Aorta (tissue), 5 donors: ENCODE measurements around the gene RELB. TPM values are rescaled to one million over a fixed set of nuclear protein-coding genes. Genes with fewer than 3 reads are reported as not detected.
A peak's percentile ranks its signal among the peaks of the same experiment; 100 is the strongest.
"Not testable (repeated sequence)": the region's sequence is repeated elsewhere in the genome, so short reads cannot be mapped to it uniquely, and the experiment has no call there.

Experiments used
- ATAC-seq: fragments of 200-7000 bp; cut with Tn5 transposase; one replicate; pipeline ENCODE4 v1.9.1; 2022; ENCODE audit warnings: moderate library complexity; ENCODE audit not compliant: low FRiP score
- DNase-seq, 2 donors: peaks; one replicate each; pipeline ENCODE4 v3.0.0-alpha.2; 2020
- H3K27ac ChIP-seq, 2 donors: one replicate each; pipeline ENCODE4 v1.5.1; 2013; ENCODE audit warnings: low read length in 2 of 2, mild to moderate bottlenecking in 2 of 2, moderate library complexity in 2 of 2, control low read depth in 1 of 2, inconsistent platforms in 1 of 2, low read depth in 1 of 2
- H3K27me3 ChIP-seq, 2 donors: one replicate each; pipeline ENCODE4 v1.6.1; 2013; ENCODE audit warnings: control low read depth in 1 of 2, low read length in 1 of 2, mild to moderate bottlenecking in 1 of 2, moderate library complexity in 1 of 2; ENCODE audit not compliant: insufficient read depth in 2 of 2, control insufficient read depth in 1 of 2
- H3K36me3 ChIP-seq, 2 donors: one replicate each; pipeline ENCODE4 v1.6.1; 2013; ENCODE audit warnings: control low read depth in 1 of 2, low read length in 1 of 2, mild to moderate bottlenecking in 1 of 2; ENCODE audit not compliant: insufficient read depth in 2 of 2, control insufficient read depth in 1 of 2
- H3K4me1 ChIP-seq, 2 donors: one replicate each; pipeline ENCODE4 v1.6.1; 2013; ENCODE audit warnings: low read length in 2 of 2, control low read depth in 1 of 2, mild to moderate bottlenecking in 1 of 2, moderate library complexity in 1 of 2; ENCODE audit not compliant: insufficient read depth in 2 of 2, control insufficient read depth in 1 of 2
- H3K4me3 ChIP-seq, 2 donors: one replicate each; pipeline ENCODE4 v1.5.1; 2013; ENCODE audit warnings: low read length in 2 of 2, control low read depth in 1 of 2, mild to moderate bottlenecking in 1 of 2
- H3K9me3 ChIP-seq: one replicate; pipeline ENCODE4 v1.6.1; 2013; ENCODE audit warnings: mild to moderate bottlenecking, low read length; ENCODE audit not compliant: control insufficient read depth
- WGBS, 2 donors: extraction: QIAGEN DNeasy Blood & Tissue Kit; methylation state at CpG; one replicate each; pipeline ENCODE4 v1.1.7; 2013; 5-methylcytosine and 5-hydroxymethylcytosine counted together
- intact Hi-C, 2 donors: fragments of 100-400 bp; cut with DNase I; formaldehyde crosslinking; loops; one replicate each; pipeline versions ENCODE4 v1.14.2 to v1.15.0; 2022
- polyA plus RNA-seq, 2 donors: library from polyadenylated mRNA; stranded (reverse); fragments of 200-250 nt; gene quantifications; one replicate each; pipeline ENCODE4 v1.2.3, GENCODE V29; 2013
- total RNA-seq, 2 donors: library from RNA; stranded (reverse); fragmentation: NEBNext Ultra II Directional; extraction: Animal tissue kit (Norgen Biotek cat#: 25700); gene quantifications; one replicate each; pipeline ENCODE4 v1.2.1, GENCODE V29; 2021
- donor health status: healthy with polysubstance abuse.
- donor health status: Bipolar disorder and iron deficiency.
- donor health status: DM: no; HTN: no; CAD: no.
- donor health status: DM: no; HTN: no; CAD: no.
- donor health status: DM: yes; HTN: yes; CAD: no.

Gene RELB
- total and polyA plus RNA-seq, 4 donors = 7.0 to 30.0 (median 15.4) TPM

DNA sequence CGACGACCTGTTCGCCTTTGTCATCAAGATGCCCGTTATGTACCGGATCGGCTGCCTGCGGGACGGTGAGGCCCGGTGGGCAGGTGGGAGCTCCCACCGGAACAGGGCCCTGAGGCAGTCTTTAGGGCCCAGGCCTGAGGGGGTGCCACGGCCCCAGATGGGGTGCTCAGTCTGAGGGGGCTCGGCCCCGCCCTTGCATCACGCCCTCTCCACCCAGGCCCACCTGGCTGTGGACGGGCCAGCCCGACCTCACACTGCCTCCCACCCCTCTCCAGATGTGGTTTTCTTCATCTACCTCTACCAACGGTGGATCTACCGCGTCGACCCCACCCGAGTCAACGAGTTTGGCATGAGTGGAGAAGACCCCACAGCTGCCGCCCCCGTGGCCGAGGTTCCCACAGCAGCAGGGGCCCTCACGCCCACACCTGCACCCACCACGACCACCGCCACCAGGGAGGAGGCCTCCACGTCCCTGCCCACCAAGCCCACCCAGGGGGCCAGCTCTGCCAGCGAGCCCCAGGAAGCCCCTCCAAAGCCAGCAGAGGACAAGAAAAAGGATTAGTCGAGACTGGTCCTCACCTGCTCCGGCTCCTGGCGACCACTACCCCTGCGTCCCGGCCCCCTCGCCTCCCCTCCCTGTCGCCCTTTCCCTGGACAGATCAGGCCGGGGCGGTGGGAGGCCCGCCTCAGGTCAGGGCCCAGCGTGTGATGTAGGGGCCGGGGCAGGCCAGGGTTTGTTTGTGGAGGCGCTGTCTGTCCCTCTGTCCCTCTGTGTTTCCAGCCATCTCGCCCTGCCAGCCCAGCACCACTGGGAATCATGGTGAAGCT, 8.7 kb upstream of the RELB start:
- Histone ChIP-seq H3K27me3 (no peaks in the 10 kb centered on the region), H3K9me3 (no peaks in the 10 kb centered on the region), H3K4me3 (no peak overlapping the region), H3K4me1 (no peaks in the 10 kb centered on the region), H3K27ac (no peak overlapping the region), H3K36me3 (peaks cover 0 to 7% of the 10 kb centered on the region in 2 donors)
- WGBS, 2 donors = 90 to 91% methylated on average over 43 to 44 of the region's 44 CpGs
- intact Hi-C loops = no loop called here
- DNase-seq (no peak), ATAC-seq (no peak)

DNA sequence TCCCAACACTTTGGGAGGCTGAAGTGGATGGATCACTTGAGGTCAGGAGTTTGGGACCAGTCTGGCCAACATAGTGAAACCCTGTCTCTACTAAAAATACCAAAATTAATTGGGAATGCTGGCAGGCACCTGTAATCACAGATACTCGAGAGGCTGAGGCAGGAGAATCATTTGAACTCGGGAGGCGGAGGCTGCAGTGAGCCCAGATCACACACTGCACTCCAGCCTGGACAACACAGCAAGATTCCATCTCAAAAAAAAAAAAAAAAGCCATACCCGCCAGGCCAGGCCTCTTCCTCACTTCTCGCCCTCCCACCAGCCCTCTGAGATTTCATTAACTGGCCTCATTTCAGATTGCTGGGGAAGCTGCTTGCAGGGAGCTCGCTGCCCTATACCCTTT, 7.7 kb upstream of the RELB start:
- H3K36me3 ChIP-seq = peaks cover 0 to 7% of the 10 kb centered on the region in 2 donors

DNA sequence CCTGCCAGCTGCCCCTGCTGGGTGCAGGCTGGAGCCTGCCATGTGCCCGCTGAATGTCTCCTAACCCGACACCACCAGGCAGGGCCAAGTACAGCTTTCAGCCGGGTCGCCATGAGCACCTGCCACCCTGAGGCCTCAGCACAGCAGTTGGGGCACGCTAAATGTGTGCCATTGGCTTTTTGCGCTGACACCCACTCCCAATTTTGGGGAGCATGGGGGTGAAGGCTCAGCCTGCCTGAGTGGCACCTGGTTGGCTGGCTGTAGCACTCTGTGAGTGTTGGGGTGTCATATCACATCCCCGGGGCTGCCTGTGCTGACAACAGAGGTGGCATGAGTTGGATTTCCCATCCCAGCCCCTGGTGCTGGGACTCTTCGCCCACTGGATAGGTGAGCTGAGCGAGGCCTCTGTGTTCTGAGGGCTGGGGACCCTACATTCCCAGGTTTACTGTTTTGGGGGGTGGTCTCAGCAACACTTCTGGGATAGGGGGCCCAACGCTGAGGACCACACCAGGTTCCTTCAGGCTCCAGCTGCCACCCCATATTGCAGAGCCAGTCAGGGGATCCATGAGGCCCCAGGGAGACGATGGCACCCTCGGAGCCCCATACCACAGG, 7.2 kb upstream of the RELB start:
- H3K36me3 ChIP-seq = peaks cover 0 to 7% of the 10 kb centered on the region in 2 donors

More for the DNA sequence above, 7.7 kb upstream of the RELB start:
- WGBS, 2 donors = 81% methylated on average over 6 of the region's 6 CpGs
- Histone ChIP-seq H3K9me3 (no peaks in the 10 kb centered on the region), H3K4me1 (no peaks in the 10 kb centered on the region), H3K27ac (no peak overlapping the region), H3K4me3 (no peak overlapping the region), H3K27me3 (no peaks in the 10 kb centered on the region)
- intact Hi-C loops = no loop called here
- ATAC-seq = no peak
- no peak for DNase-seq

DNA sequence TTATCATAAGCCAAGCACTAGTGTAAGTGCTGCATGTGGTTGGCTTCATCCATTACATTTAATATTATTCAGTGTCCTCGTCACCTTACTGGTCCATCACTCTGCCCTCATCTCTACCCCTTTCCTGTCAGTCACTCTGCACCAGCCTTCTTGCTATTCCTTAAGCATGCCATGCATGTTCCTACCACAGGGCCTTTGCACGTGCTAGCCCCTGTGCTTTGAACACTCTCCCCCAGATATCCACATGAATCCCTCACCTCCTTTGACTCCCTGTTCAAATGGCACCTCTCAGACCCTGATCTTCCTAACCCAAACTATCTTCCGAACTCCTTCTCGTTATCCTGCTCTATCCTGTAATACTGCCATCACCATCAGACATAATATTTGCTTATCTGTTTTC, 3.2 kb upstream of the RELB start:
- intact Hi-C loops = no loop called here
- no peak for ATAC-seq
- 88 to 94% methylated on average over 4 of the region's 4 CpGs for WGBS, 2 donors
- Histone ChIP-seq H3K27ac (no peak overlapping the region), H3K27me3 (no peaks in the 10 kb centered on the region), H3K4me1 (no peaks in the 10 kb centered on the region), H3K36me3 (no peaks in the 10 kb centered on the region), H3K4me3 (no peak overlapping the region), H3K9me3 (no peaks in the 10 kb centered on the region)
- DNase-seq = no peak

More for the DNA sequence above, 7.2 kb upstream of the RELB start:
- 83 to 84% methylated on average over 12 of the region's 12 CpGs for WGBS, 2 donors
- H3K4me3 ChIP-seq = no peak overlapping the region
- no peaks in the 10 kb centered on the region for H3K27me3 ChIP-seq
- H3K4me1 ChIP-seq = no peaks in the 10 kb centered on the region
- DNase-seq (no peak), ATAC-seq (no peak)
- H3K27ac ChIP-seq = no peak overlapping the region
- H3K9me3 ChIP-seq = no peaks in the 10 kb centered on the region
- intact Hi-C loops = no loop called here

DNA sequence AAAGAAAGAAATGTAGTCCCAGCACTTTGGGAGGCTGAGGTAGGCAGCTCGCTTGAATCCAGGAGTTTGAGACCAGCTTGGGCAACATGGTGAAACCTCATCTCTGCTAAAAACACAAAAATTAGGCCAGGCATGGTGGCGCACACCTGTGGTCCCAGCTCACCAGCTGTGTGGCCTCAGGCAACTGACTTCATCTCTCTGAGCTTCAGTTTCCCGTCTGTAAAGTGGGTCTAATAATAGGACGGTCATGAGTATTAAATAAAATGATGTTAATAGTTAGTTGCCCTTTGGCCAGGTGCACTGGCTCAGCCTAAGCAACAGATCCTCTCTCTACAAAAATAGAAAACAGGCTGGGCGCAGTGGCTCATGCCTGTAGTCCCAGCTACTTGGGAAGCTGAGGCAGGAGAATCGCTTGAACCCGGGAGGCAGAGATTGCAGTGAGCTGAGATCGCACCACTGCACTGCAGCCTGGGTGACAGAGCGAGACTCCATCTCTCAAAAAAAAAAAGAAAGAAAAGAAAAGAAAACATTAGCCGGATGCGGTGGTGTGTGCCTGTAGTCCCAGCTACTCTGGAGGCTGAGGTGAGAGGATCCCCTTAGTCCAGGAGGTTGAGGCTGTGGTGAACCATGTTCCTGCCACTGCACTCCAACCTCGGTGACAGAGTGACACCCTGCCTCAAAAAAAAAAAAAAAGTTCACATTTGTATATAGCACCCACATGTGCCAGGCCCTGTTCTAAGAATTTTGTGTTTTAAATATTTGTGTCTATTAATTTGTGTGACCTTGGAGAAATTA, 1.9 kb upstream of the RELB start:
- H3K27me3 ChIP-seq, intact Hi-C loops, H3K4me1 ChIP-seq, ATAC-seq, H3K27ac ChIP-seq, DNase-seq, H3K4me3 ChIP-seq, H3K9me3 ChIP-seq, H3K36me3 ChIP-seq: not testable (repeated sequence)
- WGBS, 2 donors = 56 to 60% methylated on average over 12 of the region's 12 CpGs

DNA sequence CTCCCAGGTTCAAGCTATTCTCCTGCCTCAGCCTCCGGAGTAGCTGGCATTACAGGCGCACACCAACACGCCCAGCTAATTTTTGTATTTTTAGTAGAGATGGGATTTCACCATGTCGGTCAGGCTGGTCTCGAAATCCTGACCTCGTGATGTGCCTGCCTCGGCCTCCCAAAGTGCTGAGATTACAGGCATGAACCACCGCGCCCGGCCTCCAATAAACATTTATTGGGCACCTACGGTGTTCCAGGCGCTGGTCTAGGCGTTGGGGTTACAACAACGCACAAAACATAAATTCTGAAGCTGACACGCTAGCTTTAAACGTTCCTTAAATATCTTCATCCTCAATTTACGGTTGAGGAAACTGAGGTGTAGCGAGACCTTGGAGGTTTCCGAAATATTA, 599 bp upstream of the RELB start:
- H3K9me3 ChIP-seq, H3K27me3 ChIP-seq, H3K36me3 ChIP-seq, DNase-seq, H3K4me3 ChIP-seq, H3K4me1 ChIP-seq, ATAC-seq: not testable (repeated sequence)
- WGBS, 2 donors = 59 to 61% methylated on average over 19 of the region's 19 CpGs
- intact Hi-C loops = loop anchor here in 1 of 2 donors (5.0 kb wide), 1 partner anchor 48 kb away; no protein-coding TSS in a partner anchor
- H3K27ac ChIP-seq = peak overlapping the region in 1 of 2 donors; percentile 74

DNA sequence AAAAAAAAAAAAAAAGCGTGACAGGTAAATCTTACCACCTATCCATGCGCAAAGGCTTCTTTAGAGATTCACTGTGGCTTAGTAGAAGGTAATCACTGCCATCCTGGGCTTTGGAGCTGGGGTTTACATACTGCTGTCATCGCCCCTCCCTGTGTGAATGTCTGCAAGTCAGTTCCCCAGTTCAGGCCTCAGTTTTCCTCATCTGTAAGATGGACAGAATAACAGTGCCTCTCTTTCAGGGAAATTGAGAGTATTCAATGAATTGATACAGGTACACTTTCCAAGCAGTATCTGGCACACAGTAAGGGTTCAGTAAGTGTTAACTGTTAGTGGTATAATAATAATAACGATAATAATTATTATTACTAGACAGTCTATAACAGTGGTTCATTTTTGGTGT, 2.2 kb downstream of the RELB start:
- H3K9me3 ChIP-seq = no peaks in the 10 kb centered on the region
- H3K27me3 ChIP-seq = no peaks in the 10 kb centered on the region
- H3K4me3 ChIP-seq = no peak overlapping the region
- no peak for ATAC-seq
- H3K36me3 ChIP-seq = no peaks in the 10 kb centered on the region
- intact Hi-C loops = loop anchor here in 1 of 2 donors (5.0 kb wide), 1 partner anchor 51 kb away; no protein-coding TSS in a partner anchor
- 97 to 98% methylated on average over 3 to 4 of the region's 4 CpGs for WGBS, 2 donors
- DNase-seq = no peak
- H3K27ac ChIP-seq = no peak overlapping the region
- H3K4me1 ChIP-seq = no peaks in the 10 kb centered on the region

DNA sequence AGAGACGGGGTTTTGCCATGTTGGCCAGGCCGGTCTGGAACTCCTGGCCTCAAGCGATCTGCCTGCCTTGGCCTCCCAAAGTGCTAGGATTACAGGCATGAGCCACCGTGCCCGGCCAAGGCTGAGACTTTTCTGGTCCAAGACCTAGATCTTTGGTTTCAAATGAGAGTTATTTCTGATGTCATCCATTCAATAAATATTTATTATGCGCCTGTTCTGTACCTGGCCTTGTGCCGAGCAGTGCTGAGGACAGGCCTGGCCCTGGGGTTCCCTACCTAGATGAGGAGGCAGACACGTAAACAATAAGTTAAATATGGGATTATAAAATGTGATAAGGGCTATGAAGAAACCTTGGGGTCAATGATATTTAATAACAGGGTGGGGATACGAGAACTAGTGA, 4.5 kb downstream of the RELB start:
- H3K36me3 ChIP-seq = no peaks in the 10 kb centered on the region
- 89 to 92% methylated on average over 9 of the region's 9 CpGs for WGBS, 2 donors
- intact Hi-C loops = no loop called here
- H3K4me3 ChIP-seq = no peak overlapping the region
- no peaks in the 10 kb centered on the region for H3K27me3 ChIP-seq
- H3K4me1 ChIP-seq = no peaks in the 10 kb centered on the region
- no peak for ATAC-seq
- H3K9me3 ChIP-seq = no peaks in the 10 kb centered on the region
- no peak overlapping the region for H3K27ac ChIP-seq
- DNase-seq = no peak
